ENCODE data around the gene MSS51.

MSS51 gene

GRCh38 chr10:73433538-73433867 lies at the start of gene MSS51:
MSS51 (minus strand) TSS chr10:73433561; CDS start chr10:73428284, 5,277 bp downstream.
- DNase-seq = no peak

DNA sequence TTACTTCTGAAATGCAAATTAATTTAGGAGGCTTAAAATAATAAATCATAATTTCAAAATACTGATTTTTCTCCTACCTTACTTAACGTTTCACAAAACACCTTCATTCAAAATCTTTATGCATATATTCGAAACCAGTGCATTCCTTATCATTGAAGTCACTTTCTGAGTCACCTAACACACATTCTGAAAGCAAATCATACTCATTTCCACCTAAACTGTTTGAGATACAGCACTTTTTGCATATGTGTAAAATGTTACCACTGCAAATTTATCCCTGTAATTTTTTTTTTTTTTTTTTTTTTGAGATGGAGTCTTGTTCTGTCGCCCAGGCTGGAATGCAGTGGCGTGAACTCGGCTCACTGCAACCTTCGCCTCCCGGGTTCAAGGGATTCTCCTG lies 46.8 kb upstream of the MSS51 start:
- no peak for DNase-seq

- no peak for DNase-seq
These were observed 45.3 kb upstream of the MSS51 start for GRCh38 chr10:73478636-73479035.

DNA sequence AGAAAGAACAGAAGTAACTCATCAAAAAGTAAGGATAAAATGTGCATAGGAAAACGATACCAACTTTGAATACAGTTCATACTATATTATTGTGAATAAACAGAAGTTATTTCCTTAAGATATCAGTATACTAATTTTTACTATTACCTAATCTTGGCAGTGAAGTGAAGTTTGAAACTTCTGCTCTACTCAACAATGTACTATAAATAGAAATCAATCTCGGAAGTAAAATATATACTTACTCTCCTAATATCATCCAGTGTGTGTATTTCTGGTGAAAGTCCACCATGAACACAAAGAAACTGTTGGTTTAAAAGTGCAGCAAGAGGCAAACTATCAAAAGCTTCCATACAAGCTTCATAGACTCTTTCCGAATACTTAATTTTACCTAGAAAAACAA lies 37.9 kb upstream of the MSS51 start:
- no peak for DNase-seq

DNA sequence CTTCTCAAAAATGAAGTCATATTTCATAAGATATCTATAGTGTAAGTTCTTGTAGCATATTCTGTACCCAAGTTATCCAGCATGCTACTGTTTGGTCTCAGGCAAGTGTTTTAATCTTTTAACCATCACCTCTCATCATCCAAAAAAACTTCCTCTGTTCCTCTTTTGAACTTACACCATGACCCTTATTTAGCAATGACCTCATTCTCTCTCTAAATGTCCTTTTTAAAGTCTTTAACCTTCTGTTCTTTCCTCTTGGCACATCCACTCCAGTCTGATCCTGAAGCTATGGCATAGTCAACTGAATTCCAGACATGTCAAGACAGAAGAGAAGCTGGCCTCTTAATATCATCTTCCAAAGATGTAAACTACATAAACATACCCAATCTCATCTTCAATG lies 36.2 kb upstream of the MSS51 start:
- DNase-seq = no peak

GRCh38 chr10:73467206-73467605 lies 33.8 kb upstream of the MSS51 start:
- DNase-seq = no peak

- no peak for DNase-seq
These were observed 32.8 kb upstream of the MSS51 start for GRCh38 chr10:73465978-73466726.

DNA sequence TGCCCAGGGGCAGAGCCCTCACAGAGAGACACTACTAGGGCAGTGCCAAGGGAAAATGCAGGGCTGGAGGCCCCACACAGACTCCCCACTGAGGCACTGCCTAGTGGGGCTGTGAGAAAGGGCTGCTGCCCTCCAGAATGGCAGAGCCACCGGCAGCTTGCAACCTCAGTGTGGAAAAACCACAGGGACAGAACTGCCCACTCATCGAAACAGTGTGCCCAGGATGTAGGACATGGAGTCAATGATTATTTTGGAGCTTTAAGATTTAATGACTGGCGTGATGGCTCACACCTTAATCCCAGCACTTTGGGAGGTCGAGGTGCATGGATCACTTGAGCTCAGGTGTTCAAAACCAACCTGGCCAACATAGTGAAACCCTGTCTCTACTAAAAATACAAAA lies 27.5 kb upstream of the MSS51 start:
- DNase-seq = no peak

DNA sequence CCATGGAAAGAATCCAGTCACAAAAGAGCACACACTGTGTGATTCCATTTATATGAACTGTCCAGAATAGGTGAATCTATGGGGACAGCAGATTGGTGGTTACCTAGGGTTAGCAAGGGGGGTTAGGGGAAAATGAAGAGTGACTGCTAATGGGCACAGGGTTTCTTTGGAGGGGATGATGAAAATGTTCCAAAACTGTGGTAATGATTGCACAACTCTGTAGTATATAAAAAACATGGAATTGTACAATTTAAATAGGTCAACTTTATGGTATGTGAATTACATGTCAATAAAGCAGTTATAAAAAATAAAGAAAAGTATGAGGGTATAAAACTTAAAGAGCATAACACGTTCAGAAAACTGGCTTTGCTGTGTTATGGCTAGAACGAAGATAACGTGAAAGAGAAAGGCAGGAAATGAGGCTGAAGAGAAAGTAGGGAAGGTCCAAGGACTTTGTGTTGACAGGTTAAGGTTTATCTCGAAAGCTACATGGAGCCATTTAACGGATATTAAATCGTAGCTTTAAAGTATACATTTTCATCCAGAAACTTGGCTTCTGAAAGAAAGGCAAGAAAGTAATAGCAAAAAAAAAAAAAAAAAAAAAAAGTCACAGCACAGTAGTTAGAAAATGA lies 26.4 kb upstream of the MSS51 start:
- DNase-seq = no peak

GRCh38 chr10:73456187-73456890 lies 23.0 kb upstream of the MSS51 start:
- no peak for DNase-seq

- DNase-seq = no peak
These were observed 15.8 kb upstream of the MSS51 start for GRCh38 chr10:73449113-73449512.

DNA sequence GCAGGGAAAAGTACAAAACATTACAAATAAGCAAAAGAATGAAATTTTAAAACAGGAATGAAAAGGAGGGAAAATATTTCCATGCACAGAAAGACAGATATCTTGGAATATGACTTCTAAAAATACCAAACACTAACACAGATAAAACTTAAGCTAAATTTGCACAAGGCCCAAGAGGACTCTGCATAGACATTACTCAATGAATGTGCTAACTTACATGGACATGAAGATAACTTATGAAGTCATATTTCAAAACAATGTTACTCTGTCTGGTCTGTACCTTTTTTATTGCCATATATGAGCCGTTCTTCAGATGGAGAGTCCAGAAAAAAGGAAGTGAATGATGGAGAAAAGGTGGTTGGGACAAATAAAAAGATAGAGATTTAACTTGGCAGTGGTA lies 15.0 kb upstream of the MSS51 start:
- no peak for DNase-seq

- DNase-seq = no peak
These were observed 13.6 kb upstream of the MSS51 start for GRCh38 chr10:73446926-73447325.

DNA sequence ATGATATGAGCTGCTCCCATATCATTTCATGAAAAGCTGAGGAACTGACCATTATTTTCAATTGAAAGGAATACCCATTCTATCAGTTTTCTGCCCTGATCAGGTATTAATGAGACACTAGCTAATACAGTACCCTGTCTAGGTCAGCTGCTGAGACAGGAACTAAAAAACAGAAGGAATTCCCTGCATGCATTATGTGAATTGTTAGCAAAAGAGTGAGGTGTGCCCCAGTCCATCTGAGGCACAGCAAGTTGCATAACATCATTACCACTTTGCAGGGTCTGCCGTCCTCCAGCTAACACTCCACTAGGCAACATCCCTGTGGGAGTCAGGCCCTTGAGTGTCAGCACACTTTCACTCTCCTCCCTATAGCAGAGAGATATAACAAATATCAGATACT lies 11.1 kb upstream of the MSS51 start:
- no peak for DNase-seq

DNA sequence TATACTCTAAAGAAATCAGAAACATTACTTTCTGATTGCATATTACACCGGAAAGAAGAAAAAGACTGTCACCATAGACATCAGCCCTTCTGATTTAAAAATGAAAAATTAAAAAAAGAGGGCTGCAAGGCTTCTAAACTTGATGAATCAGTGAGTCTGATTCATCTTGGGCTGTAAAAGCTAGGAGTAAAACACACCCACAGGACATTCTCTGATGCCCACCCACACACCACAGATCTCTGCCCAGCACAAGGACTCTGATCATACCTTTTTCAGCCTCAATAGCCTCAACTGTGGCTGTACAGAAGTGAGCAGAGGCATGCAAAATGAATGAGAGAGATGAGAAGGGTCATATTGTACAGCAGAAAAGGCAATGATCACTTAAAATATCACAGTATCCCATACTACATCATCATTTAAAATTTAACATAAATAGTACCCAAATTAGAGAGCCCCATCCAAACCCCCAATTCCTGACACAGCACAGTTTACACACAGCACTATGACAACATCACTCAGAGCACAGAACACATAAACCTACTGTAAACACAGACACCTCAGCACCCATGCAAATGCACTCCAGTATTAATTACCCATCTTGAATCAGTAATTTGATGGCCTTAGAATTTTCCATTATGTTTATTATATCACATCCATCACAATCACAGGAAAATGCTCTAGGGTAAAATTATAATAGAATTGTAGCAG lies 6.4 kb upstream of the MSS51 start:
- DNase-seq = peak in 1 of 2 experiments; percentile 9

DNA sequence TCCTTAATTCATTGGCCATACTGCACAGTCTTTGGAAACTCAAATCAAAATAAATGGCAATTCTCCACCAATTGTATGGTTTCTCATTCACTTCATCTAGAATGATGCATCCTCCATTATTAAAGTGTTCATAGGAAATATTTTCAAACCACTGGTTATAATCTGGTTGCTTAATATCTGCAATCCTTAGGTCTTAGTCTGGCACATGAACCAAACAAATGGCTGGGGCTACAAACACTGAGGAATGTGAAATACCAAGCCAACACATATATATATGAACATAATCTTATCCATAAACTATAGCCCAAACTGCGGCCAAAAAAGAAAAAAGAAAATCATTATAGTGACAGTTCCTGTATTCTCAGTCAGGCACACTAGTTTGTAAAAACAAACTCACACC lies 5.7 kb upstream of the MSS51 start:
- no peak for DNase-seq

DNA sequence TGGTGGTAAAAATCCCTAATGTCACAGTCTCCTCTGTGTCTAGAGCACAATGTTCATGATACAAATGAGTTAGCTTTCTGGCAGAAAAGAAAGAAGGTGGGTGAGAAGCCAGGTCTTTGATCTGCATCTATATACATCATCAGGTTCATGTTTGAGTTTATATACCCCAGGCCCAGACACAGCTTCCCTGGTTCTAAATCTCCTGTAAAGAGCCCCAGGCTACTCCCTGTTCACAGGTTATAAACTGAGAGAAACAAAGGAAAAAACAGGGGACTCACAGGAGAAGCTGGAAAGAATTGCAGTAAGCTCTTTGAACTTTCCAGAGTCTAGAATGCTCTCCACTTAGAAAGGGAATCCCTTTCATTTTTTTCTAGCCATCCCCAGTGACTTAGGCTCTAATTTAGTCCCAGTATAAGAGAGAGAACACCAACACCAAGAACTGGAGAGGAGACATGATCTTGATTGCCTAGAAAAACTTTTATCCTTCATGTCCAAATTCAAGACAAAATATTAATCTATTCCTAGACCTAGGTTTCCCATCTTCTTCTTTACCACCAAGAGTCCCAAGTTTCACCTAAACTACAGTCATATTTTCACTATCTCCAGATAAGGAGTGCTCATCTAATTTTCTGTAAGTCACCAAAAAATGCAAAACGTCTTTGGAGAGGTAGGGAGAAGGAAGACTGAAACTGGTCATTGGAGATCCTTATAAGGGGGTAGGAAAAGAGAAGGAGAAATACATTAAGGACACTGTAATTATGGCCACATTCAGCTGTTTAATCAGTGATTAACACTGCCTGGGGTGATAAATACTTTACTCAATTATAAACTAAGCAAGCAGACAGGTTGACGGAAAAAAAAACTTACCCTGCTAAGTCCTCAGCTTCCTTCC lies 469 bp downstream of the MSS51 start:
- DNase-seq = no peak

DNA sequence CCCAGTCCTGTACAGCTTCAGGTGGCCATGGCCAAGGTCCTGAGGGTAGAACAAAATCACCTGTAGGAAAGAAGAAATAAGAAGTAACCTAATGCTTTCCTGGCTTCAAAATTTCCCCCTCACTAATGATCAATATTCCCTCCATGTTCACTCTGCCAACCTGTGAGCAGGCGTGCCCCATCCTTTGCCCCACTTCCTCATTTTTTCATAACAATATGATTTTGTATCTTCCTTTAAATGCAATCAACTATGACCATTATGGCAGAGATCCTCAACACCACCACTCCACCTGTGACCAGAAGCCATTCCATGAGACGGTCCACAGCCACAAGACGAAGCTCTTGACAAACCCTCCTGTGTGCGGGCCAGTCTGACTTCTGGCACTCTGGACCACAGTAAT lies 7.0 kb downstream of the MSS51 start:
- no peak for DNase-seq

- DNase-seq = no peak
These were observed 8.9 kb downstream of the MSS51 start for GRCh38 chr10:73424478-73424877.

DNA sequence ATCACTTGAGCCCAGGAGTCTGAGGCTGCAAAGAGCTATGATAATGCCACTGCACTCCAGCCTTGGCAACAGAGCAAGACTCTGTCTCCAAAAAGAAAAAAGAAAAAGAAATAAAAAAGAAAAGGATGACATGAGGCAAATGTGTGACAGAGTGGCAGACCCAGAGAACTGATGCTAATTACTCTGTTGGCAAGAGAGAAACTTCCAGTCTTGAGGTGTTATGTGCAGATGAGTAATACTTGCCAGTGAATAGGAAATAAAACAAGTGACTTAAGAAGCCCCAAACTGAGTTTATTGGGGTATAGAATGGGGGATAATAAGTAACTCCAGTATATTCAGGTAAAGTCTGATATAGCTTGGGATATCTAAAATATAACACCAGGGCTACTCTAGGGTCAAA lies 10.1 kb downstream of the MSS51 start:
- no peak for DNase-seq

DNA sequence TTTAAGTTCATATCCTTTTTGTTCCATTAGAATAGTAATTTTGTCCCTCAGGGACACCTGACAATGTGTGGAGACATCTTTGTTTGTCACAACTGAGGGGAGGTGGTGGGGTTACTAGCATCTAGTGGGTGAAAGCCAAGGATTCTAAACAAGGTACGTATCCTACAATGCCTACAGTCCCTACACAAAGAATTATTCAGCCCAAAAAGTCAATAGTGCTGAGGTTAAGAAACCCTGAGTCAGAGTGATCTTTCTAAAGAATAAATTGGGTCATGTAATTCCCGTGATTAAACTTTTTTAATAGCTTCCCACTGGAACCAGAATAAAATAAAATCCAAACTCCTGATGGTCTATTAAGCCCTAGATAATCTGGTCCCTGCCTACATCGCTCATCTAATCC lies 16.8 kb downstream of the MSS51 start:
- no peak for DNase-seq

- DNase-seq = no peak
These were observed 19.0 kb downstream of the MSS51 start for GRCh38 chr10:73414230-73414945.

Data from activated CD4-positive, alpha-beta T cell treated with anti-CD3 and anti-CD28 coated beads, Interleukin-2, amount 50 U/mL, for 48 hours (primary cell).